Ramos (cell line): Measurements from ENCODE around the gene METTL6.
"Not testable (repeated sequence)": the region's sequence is repeated elsewhere in the genome, so short reads cannot be mapped to it uniquely, and the experiment has no call there.

Source experiments
- in situ Hi-C: fragments of 300-500 bp; cut with MboI; formaldehyde crosslinking; loops from one replicate; pipeline ENCODE4 v1.14.3; 2022; ENCODE audit warnings: low sequenced_read_pairs; ENCODE audit not compliant: unreplicated experiment

The METTL6 gene, protein sequence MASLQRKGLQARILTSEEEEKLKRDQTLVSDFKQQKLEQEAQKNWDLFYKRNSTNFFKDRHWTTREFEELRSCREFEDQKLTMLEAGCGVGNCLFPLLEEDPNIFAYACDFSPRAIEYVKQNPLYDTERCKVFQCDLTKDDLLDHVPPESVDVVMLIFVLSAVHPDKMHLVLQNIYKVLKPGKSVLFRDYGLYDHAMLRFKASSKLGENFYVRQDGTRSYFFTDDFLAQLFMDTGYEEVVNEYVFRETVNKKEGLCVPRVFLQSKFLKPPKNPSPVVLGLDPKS

DNA sequence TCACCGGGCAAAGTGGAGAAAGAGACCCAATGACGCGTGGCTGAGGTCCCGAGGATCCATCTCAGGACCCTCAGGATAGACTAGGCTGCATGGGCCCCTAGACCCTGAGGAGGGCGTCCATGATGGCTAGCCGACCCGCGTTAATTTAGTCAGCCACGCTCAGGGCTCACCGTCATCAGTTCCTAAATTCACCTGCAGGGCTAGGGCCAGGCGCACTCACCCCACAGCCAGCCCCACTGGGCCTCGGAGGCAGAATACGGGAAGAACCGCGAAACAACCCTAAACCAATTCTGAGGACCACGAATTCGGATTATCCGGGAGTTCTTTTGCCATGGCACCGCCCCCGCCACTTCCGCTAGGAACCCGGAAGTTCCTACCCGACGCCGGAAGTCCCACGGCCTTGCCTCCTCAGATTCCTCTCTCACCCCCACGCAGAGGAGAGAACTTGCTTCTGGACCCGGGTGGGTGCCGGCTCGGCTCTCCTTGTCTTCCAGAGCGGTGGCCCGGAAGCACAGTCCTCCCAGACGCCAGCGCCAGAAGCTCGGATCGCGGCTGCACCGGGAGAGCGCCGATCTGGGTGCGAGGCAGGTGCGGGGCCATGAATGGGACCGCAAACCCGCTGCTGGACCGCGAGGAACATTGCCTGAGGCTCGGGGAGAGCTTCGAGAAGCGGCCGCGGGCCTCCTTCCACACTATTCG, at the start of gene METTL6, which contains the start of gene EAF1:
TSS of gene METTL6 (minus strand) at position 363 of the 699 bp plus-strand sequence. CDS start 1,033 bp downstream, outside the sequence.
TSS of gene EAF1 (plus strand) at position 417 of the 699 bp plus-strand sequence. CDS start at position 599, 182 bp downstream.
- in situ Hi-C loops, result no loop called here

DNA sequence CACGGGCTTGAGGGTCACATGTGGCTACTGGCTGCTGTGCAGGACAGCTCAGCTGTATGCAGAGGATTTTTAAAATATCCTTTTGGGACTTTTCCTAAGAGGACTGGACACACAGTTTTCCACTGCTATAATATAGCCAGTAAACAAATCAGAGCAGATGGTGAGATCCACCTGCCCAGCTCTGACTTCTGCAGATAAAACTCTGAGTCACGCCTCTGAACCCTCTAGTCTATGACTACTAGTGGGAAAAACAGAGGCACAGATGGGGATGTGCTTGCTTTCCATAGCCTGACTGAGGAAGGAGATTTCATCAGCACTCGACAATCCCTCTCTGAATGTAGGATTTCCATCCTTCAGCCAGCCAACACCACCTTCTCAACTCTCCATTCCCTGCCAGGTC, 49.0 kb upstream of the METTL6 start:
- in situ Hi-C loops, result no loop called here

DNA sequence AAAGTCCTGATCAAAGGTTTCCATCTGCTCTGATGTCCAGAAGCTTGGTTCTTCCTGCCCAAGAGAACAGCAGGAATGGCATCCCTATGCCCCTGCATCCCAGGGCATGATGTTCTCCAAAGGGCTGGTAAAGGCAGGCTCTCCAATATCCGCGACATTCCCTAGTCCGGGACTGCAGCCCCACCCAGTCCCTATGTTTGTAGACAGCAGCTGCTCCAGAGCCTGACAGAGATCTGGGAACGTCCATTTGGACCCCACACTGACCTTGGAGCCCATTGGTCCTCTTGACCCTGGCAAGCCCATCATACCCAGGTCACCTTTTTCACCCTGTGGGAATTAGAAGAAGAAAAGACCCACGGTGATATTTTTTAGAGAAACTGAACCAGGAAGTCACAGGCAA, 47.8 kb upstream of the METTL6 start:
- in situ Hi-C loops, result no loop called here

DNA sequence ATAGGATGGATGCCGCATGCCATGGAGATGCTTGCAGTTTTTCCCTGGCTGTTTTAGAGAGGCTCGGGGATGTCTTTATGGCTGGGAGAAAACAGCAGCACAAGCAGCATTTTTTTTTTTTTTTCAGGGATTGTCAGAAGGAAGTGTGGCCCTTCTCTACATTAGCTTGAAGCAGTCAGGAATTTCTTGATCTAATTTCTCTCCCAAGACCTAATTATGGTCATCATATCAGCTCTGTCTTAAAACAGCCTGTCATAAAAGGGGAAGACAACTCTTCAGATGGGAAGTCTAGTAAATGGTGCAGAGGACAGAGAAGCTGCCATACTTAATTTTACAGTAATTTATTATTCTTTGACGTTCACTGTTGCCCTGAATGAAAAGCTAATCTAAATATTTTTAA, 44.5 kb upstream of the METTL6 start:
- in situ Hi-C loops, result no loop called here

DNA sequence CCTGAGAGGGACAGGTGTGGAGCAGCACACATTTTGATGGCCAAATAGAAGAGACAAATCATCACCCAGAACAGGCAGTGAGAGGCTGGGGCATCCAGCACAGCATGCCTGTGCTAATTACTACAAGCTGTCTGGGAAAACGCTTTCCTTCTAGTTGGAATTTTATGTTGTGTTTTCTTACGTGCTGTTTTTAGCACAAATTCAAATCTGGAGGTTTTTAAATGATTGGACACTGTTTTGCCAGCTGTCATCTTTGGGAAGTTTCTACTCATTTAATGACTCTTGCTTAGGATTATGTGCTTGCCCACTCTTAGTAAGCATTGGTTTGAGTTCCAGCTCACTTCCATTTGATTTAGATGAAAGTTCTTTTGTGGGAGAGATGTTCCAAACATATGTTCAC, 43.5 kb upstream of the METTL6 start:
- in situ Hi-C loops, result no loop called here

DNA sequence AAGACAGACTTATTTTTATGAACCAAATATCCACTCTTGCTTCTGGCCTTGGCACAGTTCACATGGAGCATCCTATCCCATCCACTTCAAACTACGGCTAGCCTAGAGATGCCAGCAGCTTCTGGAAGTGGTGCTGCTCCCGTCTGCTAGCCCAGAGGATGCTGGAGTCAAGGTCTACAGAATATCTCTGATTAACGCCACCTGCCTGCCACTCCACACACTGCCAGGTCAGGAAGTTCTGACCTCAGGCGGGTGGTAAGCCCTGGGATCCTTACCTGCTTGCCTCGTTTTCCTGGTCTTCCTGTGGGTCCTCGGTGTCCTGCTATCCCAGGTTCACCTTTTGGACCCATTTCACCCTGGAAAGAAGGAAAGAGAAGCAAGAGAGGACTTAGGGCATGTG, 42.9 kb upstream of the METTL6 start:
- in situ Hi-C loops, result no loop called here

DNA sequence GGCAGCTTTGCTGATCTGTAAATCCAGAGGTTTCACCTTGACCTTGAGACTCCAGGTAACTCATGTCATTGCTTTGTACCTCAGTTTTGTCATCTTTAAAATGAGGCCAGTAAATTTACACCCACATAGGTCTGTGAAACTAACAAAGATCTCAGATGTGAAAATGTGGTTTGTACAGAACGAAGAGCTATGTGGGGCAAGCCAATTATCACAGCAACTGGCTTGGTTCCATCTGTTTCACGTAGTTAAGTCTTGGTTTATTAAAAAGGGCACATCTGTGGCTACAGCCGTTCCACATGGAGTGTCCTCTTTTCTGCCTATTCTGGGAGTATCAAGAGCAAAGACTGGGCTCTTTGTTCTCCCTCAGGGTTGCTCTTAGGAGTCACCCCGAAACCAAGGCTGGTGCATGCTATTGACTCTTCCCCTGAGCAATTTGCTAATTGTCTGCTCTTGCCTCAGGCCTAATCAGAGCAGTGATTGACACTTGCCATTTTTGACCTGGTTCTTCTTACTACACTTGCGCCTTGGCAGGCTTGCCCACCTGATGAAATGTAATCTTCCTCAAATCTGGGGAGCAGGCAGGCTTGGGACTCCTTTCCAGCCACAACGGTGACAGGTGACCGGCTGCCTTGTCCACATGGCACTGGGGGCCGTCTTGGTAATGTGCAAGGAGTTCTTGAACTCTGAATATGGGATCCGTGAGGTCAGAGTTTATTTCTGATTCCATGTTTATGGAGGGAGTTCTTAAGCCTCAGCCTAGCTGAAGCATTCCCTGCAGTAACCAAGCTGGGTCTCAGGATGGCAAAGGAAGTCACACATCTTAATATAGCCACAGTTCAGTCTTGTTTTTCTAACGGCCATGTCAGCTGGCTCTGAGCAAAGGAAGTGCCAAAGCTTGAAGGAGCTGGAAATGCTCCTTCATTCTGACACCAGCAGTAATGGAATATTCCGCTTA, 40.2 kb upstream of the METTL6 start:
- in situ Hi-C loops, result no loop called here

DNA sequence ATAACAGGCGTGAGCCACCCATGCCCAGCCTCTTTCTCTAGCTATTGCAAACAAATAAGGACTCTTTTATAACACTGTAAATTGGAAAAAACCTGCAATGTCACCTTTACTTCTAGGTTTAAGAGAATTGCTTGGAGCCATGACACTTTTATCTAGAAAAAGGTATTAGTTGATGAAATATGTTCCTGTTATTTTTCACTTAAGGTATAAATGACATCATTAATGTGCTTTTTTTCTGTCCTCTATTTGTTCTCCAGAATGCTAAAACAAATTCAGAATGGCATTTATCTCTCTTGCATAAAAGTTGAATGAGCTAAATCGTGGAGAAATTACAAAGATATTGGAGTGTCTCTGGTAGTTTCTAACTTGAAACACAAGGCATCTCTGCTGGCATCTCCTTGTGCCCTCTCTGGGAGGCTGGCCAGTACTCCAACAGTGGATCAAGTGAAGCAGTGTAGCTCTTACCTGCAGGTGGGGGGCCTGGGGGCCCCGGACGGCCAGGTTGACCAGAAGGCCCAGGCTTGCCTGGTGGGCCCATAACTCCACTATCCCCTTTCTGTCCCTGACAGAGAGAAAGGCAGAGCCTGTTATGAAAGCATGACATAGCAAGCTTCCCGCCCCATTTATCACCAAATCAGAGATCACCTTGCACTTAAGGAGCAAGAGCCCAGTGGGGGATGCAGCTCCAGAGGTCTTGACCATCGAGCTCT, 38.7 kb upstream of the METTL6 start:
- in situ Hi-C loops, result no loop called here

DNA sequence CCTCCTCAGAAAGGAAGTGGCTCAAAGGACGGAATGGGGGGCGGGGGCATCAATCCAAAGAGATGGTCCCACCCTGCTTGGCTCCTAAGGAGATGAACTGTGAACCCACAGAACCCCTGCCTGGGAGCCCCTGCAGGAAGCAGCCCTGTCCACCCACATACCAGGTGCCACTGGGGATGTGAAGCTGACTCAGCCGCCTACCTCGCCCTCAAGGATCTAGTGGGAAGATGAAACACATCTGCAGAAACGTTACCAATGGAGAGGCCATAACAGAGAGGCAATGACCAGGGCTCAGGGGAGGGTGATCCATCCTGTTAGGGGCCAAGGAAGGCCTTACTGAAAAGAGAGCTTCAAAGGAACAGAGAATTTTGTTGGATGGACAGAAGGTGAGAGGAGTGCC, 35.1 kb upstream of the METTL6 start:
- in situ Hi-C loops, result no loop called here

DNA sequence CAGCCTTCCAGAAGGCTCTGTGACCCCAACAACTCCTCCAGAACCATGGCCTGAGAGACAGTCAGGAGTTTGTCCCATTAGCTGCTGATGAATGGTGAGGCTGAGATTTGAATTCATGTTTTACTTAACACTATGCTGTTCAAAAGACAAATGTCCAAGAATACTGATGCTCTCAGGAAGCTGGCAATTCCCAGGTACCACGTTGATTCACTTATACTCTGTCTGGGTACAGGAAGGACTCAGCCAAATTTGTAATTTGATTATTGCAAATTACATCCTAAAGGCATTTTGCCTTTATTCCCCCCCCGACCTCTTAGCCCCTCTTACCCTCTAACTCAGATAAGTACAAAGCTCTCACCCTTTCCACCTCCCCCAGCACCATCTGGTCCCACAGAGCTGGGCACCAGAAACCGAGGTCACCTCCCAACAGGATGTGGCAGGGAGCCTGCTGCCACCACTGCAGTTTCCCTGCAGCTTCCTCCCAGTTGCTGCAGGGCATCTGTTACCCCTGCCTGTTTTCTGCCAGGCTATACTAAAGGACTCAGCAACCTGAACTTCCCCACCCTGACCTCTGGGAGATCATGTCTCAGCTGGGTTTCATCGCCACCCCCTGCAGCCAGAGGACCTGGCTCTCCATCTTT, 33.7 kb upstream of the METTL6 start:
- in situ Hi-C loops, result no loop called here

DNA sequence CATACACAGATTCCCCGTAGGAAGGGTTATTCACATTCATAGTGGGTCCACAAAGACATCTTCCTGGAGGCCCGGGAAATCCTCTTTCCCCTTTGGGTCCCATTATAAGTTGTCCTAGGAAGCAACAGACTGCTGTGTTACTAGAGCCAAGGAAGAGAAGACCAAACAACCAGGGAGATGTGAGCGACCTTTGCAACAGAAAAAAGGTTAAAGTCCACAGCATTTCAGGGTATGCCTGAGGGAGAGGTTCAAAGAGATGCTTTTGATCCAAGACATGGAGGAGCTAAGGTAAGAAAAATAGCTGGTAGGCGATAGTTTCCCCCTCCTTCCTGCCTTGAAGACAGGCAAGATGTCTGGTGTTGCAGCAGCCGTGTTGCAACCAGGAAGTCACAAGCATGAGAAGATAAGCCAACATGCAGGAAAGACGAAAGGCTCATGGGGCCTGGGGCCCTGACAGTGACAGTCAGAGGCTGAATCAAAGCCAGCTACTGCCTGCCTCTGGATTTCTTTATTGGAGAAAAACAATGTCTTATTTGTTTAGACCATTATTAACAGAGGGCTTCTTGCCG, 31.0 kb upstream of the METTL6 start:
- in situ Hi-C loops, result no loop called here

DNA sequence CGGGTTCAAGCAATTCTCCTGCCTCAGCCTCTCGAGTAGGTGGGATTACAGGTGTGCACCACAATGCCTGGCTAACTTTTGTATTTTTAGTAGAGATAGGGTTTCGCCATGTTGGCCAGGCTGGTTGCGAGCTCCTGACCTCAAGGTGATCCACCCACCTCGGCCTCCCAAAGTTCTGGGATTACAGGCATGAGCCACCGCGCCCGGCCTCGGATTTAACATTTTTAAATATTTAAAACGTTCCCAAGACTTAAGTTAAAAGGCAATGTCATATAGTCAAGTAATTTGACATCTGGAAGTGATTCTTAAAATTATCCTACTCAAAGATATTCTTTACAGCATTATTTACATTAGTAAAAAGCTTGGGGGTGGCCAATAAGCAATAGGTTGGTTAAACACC, 29.6 kb upstream of the METTL6 start:
- in situ Hi-C loops, result not testable (repeated sequence)

DNA sequence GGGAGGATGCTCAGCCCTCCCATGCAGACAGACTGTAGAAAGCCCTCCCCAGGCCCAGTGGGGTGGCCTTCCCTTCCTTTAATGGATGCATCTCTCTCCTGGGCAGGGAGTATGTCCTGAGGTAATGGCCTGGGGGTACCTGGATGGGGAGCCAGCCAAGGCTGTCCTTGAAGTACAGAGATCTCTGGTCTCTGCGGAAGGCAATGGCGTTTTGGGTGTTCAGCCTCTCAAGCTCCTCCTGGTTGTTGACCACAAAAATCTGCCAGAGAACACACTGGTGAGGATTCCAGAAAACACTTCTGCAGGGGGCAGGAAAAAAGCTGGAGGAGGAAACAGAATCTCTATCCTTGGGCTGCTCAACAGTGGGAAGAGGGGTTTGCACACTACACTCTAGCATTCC, 29.0 kb upstream of the METTL6 start:
- in situ Hi-C loops, result no loop called here

DNA sequence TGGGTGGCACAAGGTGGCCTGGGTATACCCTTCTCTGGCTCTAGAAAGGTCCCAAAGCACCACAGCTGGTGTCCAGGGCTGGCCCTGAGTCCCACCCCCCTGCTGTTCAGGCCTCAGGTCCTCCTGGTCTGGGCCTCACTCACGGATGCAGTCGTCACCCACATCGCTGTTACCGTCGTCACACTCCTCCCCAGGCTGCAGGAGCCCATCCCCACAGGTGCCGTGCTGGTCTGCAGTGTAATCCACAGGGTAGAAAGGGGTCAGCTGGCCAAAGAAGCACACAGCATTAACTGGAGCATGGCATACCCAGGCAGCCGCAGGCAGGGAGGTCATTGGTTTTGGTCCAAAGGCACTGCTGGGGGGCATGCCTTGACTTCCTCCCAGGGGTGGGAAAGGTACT, 28.4 kb upstream of the METTL6 start:
- in situ Hi-C loops, result no loop called here

DNA sequence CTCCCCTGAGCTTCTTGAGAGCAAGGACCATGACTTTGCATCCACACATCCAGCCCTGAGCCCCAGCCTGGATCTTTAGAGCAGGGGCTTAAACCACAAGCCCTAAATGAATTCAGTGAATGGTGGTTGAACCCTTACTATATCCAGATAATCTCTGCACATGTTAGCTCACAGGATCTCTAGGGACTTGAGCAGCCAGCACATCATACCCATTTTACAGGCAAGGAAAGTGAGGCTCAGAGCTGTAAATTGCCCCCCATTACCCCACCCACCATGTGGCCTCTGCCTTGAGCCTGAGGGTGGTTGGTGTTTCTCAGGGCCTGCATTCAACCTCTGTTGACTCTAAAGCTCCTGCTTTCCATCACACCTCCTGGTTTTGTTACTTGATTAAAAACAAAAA, 27.6 kb upstream of the METTL6 start:
- in situ Hi-C loops, result no loop called here

DNA sequence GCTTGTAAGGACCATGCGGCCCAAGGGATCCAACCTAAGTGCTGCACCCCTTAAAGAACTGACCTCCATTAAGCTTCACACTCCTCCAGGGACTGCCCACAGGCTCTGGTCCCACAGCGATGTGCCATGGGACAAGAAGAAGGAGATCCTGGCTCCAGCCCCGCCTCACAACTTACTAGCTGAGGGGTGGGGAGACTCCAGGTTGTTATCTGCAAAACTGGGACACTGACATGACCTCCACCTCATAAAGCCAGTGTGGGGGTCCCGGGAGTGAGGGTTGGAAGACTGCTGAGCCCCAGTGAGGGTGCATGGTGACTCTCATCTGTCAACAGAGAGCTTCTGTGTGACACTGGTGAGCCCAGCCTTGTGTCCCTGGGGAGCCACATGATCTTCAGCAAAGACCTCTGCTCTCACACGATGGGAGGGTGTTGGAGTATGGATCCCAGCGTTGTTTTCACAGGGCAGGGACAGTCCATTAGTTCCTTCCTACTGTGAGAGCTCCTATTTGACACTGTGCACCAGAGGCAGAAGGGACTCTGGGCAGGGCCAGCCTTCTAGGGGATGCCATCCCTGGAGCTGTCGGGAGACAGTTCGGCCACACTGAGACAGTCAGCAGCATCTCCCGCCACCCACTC, 26.8 kb upstream of the METTL6 start:
- in situ Hi-C loops, result no loop called here

DNA sequence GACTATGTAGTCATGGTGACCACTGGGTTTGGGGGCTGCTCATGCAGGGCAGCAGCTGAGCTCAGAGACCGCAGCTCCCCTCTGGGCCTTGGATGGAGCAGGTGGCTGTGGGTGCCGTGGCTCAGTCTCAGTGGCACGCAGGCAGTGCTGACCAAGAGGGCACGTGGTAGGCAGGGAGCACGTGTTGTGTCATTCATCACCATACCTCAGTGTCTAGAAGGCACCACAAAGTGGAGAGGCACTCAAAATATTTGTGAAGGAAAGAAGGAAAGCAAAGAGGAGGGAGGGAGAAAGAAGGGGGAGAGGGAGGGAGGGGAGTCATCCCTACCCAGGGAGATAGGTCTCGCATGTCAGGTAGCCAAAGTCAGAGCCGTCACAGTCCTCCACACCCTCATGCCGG, 26.2 kb upstream of the METTL6 start:
- in situ Hi-C loops, result no loop called here

DNA sequence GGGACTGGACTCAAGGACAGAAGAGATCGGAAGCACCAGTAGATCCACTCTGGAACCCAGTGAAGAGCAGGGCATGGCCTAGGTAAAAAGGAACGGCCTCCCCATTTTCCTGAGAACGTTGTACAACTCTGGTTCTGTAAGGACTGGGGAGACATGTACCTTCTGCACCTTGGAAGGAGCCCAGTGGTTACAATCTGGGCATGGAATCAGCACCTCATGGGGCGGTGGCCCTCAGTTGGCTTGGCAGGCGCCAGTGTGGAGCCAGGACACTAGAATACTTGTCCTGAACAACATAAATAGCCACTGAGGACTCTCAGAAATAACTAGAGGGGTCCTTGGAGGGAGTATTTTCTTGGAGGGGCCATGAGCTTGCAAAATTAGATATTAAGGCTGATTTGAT, 25.6 kb upstream of the METTL6 start:
- in situ Hi-C loops, result no loop called here

DNA sequence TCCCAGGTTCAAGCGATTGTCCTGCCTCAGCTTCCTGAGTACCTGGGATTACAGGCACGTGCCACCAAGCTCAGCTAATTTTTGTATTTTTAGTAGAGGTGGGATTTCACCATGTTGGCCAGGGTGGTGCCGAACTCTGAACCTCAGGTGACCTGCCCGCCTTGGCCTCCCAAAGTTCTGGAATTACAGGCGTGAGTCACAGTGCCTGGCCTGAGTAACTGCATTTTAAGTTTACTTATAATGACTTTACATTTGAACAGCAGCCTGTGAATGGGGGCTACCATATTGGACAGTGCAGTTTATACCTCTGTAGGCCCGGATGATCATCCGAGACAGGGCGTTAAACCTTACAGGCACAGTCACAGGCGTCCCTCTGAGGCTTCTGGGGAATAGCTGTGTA, 24.8 kb upstream of the METTL6 start:
- in situ Hi-C loops, result no loop called here
